HepG2 (cell line): Measurements from ENCODE around the gene CYP27A1. TPM values are rescaled to one million over a fixed set of nuclear protein-coding genes. Genes with fewer than 3 reads are reported as not detected.

Experiments used
- CAMTA2 ChIP-seq: sonication (generic); formaldehyde crosslinking; IDR thresholded peaks from 2 replicates; pipeline ENCODE4 v1.4.0; 2020; ENCODE audit warnings: mild to moderate bottlenecking, missing genetic modification reagents, borderline replicate concordance
- CTCF ChIP-seq: sonication (generic); formaldehyde crosslinking; IDR thresholded peaks from 2 replicates; pipeline ENCODE4 v1.5.0; 2020; ENCODE audit warnings: mild to moderate bottlenecking, missing genetic modification reagents, moderate library complexity
- EED ChIP-seq: sonication (generic); formaldehyde crosslinking; IDR thresholded peaks from 2 replicates; pipeline ENCODE4 v1.5.0; 2020; ENCODE audit warnings: mild to moderate bottlenecking, missing genetic modification reagents
- ELF3 ChIP-seq: IDR thresholded peaks from 2 replicates; pipeline ENCODE4 v1.6.1; 2016; ENCODE audit warnings: missing genetic modification reagents, missing compliant biosample characterization
- FOXO1 ChIP-seq: sonication (generic); formaldehyde crosslinking; IDR thresholded peaks from 2 replicates; pipeline ENCODE4 v1.4.0; 2020; ENCODE audit warnings: missing genetic modification reagents
- HBP1 ChIP-seq: IDR thresholded peaks from 2 replicates; pipeline ENCODE4 v1.6.1; 2016; ENCODE audit warnings: low read depth, control low read depth
- HES4 ChIP-seq: sonication (generic); formaldehyde crosslinking; IDR thresholded peaks from 2 replicates; pipeline ENCODE4 v1.9.0; 2021; ENCODE audit warnings: mild to moderate bottlenecking, missing genetic modification reagents, borderline replicate concordance
- HMG20A ChIP-seq: IDR thresholded peaks from 2 replicates; pipeline ENCODE4 v1.6.1; 2016; ENCODE audit warnings: borderline replicate concordance
- IKZF5 ChIP-seq: IDR thresholded peaks from 2 replicates; pipeline ENCODE4 v1.6.1; 2018; ENCODE audit warnings: missing genetic modification reagents, mild to moderate bottlenecking, missing compliant biosample characterization
- MBD4 ChIP-seq: IDR thresholded peaks from 2 replicates; pipeline ENCODE4 v1.6.1; 2012; ENCODE audit warnings: low read length, inconsistent platforms, borderline replicate concordance
- MED8 ChIP-seq: sonication (generic); formaldehyde crosslinking; IDR thresholded peaks from 2 replicates; pipeline ENCODE4 v1.8.1; 2023; ENCODE audit warnings: mild to moderate bottlenecking, missing genetic modification reagents; ENCODE audit not compliant: insufficient replicate concordance
- SNAPC2 ChIP-seq: sonication (generic); formaldehyde crosslinking; IDR thresholded peaks from 2 replicates; pipeline ENCODE4 v1.8.1; 2022; ENCODE audit warnings: mild to moderate bottlenecking, missing genetic modification reagents
- TGIF2 ChIP-seq: IDR thresholded peaks from 2 replicates; pipeline ENCODE4 v1.6.1; 2016; ENCODE audit warnings: control low read depth, missing compliant biosample characterization
- ZFYVE20 ChIP-seq: sonication (generic); formaldehyde crosslinking; IDR thresholded peaks from 2 replicates; pipeline ENCODE4 v1.8.0; 2023; ENCODE audit warnings: low read depth, mild to moderate bottlenecking, moderate library complexity, missing genetic modification reagents, borderline replicate concordance
- ZMAT3 ChIP-seq: sonication (generic); formaldehyde crosslinking; conservative IDR thresholded peaks from 2 replicates; pipeline ENCODE4 v1.7.0; 2021; ENCODE audit warnings: missing genetic modification reagents
- ZNF251 ChIP-seq: sonication (generic); formaldehyde crosslinking; IDR thresholded peaks from 2 replicates; pipeline ENCODE4 v1.9.0; 2021; ENCODE audit warnings: mild to moderate bottlenecking, missing genetic modification reagents
- ZNF281 ChIP-seq: sonication (generic); formaldehyde crosslinking; IDR thresholded peaks from 2 replicates; pipeline ENCODE4 v1.4.0; 2020; ENCODE audit warnings: missing genetic modification reagents, borderline replicate concordance
- ZNF30 ChIP-seq: sonication (generic); formaldehyde crosslinking; IDR thresholded peaks from 2 replicates; pipeline ENCODE4 v1.5.0; 2020; ENCODE audit warnings: mild to moderate bottlenecking, missing genetic modification reagents
- ZNF431 ChIP-seq: sonication (generic); formaldehyde crosslinking; IDR thresholded peaks from 2 replicates; pipeline ENCODE4 v1.9.0; 2022; ENCODE audit warnings: missing genetic modification reagents, low read depth, mild to moderate bottlenecking, borderline replicate concordance
- ZNF513 ChIP-seq: sonication (generic); formaldehyde crosslinking; conservative IDR thresholded peaks from 2 replicates; pipeline ENCODE4 v1.5.0; 2020; ENCODE audit warnings: missing genetic modification reagents
- ZNF747 ChIP-seq: sonication (generic); formaldehyde crosslinking; IDR thresholded peaks from 2 replicates; pipeline ENCODE4 v1.8.1; 2023; ENCODE audit warnings: missing genetic modification reagents, mild to moderate bottlenecking, borderline replicate concordance
- polyA plus RNA-seq, 8 experiments: library from polyadenylated mRNA; depleted of rRNA in 3 of 8; stranded (reverse) in 7 of 8; unstranded in 1 of 8; fragments of >200 nt; fragmentation: Illumina TruSeq in 4 of 8; extraction: Trizol in 4 of 8; gene quantifications; 2 replicates each; pipeline versions ENCODE4 v1.2.1 to v1.2.3, GENCODE V29; 2011 to 2016; ENCODE audit warnings: low read depth in 4 of 8, missing spikeins in 1 of 8, mixed read lengths in 1 of 8; ENCODE audit not compliant: insufficient read depth in 1 of 8
- total RNA-seq, 5 experiments: library from RNA; depleted of rRNA; stranded (reverse); fragments of >200 nt; fragmentation: Illumina TruSeq; extraction: Trizol; gene quantifications; 2 replicates each; pipeline ENCODE4 v1.2.3, GENCODE V29; 2016; ENCODE audit warnings: low read depth in 1 of 5

The CYP27A1 gene
- total and polyA plus RNA-seq, 2 of the 13 experiments (the other 11 are each of a cell fraction or from before 2014, with no cell fraction given): 157 to 266 TPM

- no peak for TF ChIP-seq ZNF513
- peak; percentile 39; the same call in 1 of the 2 replicates for TF ChIP-seq ZNF747 (CRISPR knock-in tag)
- no peak for TF ChIP-seq ZFYVE20 (CRISPR knock-in tag)
- TF ChIP-seq ZMAT3 (CRISPR knock-in tag): peak; percentile 54; the same call in 1 of the 2 replicates
- peak; percentile 73 for TF ChIP-seq FOXO1 (CRISPR knock-in tag)
- TF ChIP-seq MED8 (CRISPR knock-in tag): peak; percentile 52
- 0 out of 2 replicates have a peak, but pooled peaks have one; percentile 75 for TF ChIP-seq HBP1 (CRISPR knock-in tag)
- TF ChIP-seq ZNF30 (CRISPR knock-in tag): no peak
- peak; percentile 68; the same call in 1 of the 2 replicates for TF ChIP-seq ZNF281
- peak; percentile 80 for TF ChIP-seq CTCF (CRISPR knock-in tag)
- no peak for TF ChIP-seq ZNF251 (CRISPR knock-in tag)
- peak; percentile 80 for TF ChIP-seq HMG20A (CRISPR knock-in tag)
- peak; percentile 70 for TF ChIP-seq TGIF2
- TF ChIP-seq CAMTA2 (CRISPR knock-in tag): 0 out of 2 replicates have a peak, but pooled peaks have one; percentile 33
- TF ChIP-seq ELF3 (CRISPR knock-in tag): peak; percentile 97
- no peak for TF ChIP-seq HES4 (CRISPR knock-in tag)
- no peak for TF ChIP-seq SNAPC2 (CRISPR knock-in tag)
- no peak for TF ChIP-seq EED (CRISPR knock-in tag)
- peak; percentile 22; the same call in 1 of the 2 replicates for TF ChIP-seq MBD4
- TF ChIP-seq ZNF431 (CRISPR knock-in tag): 0 out of 2 replicates have a peak, but pooled peaks have one; percentile 21
- peak; percentile 69 for TF ChIP-seq IKZF5 (CRISPR knock-in tag)
Measured at GRCh38 chr2:218748741-218749441, 33.1 kb upstream of the CYP27A1 start (continued).
